Dermis blood vessel endothelial cell (primary cell): ENCODE measurements around the gene SYNJ2. TPM values are rescaled to one million over a fixed set of nuclear protein-coding genes. Genes with fewer than 3 reads are reported as not detected.
"Not testable (repeated sequence)": the region's sequence is repeated elsewhere in the genome, so short reads cannot be mapped to it uniquely, and the experiment has no call there.

Source experiments
- DNase-seq: peaks from one replicate; pipeline ENCODE4 v3.0.0; 2010
- total RNA-seq: library from RNA; depleted of rRNA; stranded (reverse); fragments of >200 nt; gene quantifications from 2 replicates; pipeline ENCODE4 v1.2.3, GENCODE V29; 2014

SYNJ2 gene, protein sequence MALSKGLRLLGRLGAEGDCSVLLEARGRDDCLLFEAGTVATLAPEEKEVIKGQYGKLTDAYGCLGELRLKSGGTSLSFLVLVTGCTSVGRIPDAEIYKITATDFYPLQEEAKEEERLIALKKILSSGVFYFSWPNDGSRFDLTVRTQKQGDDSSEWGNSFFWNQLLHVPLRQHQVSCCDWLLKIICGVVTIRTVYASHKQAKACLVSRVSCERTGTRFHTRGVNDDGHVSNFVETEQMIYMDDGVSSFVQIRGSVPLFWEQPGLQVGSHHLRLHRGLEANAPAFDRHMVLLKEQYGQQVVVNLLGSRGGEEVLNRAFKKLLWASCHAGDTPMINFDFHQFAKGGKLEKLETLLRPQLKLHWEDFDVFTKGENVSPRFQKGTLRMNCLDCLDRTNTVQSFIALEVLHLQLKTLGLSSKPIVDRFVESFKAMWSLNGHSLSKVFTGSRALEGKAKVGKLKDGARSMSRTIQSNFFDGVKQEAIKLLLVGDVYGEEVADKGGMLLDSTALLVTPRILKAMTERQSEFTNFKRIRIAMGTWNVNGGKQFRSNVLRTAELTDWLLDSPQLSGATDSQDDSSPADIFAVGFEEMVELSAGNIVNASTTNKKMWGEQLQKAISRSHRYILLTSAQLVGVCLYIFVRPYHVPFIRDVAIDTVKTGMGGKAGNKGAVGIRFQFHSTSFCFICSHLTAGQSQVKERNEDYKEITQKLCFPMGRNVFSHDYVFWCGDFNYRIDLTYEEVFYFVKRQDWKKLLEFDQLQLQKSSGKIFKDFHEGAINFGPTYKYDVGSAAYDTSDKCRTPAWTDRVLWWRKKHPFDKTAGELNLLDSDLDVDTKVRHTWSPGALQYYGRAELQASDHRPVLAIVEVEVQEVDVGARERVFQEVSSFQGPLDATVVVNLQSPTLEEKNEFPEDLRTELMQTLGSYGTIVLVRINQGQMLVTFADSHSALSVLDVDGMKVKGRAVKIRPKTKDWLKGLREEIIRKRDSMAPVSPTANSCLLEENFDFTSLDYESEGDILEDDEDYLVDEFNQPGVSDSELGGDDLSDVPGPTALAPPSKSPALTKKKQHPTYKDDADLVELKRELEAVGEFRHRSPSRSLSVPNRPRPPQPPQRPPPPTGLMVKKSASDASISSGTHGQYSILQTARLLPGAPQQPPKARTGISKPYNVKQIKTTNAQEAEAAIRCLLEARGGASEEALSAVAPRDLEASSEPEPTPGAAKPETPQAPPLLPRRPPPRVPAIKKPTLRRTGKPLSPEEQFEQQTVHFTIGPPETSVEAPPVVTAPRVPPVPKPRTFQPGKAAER (N-terminal part only)
- 29.6 and 34.7 TPM in 2 replicates for total RNA-seq

DNA sequence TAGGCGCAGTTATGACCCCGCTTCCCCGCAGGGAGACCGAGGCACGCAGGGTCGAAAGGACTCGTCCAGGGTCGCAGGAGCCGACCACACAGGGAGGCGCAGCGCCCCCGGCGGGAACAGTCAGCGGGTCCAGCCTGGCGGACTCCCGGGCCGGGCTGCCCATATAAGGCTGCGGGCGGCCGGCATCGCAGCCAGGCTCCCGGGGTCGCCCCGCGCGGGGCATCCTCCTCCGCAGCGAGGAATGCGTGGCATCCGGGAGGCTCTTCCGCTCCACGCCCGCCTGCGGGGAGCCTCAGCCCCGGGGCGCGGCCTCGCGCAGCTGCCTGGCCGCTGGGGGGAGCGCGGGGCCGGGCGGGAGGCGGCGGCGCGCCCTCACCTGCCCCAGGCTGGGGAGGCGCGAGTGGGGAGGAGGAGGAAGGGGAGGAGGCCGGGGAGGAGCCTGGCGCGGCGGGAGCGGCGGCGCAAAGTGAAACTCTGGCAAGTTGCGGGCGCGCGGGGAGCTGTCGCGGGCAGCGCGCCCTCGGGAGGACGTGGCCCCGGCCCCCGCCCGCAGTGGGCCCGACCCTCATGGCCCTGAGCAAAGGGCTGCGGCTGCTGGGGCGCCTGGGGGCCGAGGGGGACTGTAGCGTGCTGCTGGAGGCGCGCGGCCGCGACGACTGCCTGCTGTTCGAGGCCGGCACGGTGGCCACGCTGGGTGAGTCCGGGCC lies at the start of gene SYNJ2:
TSS of gene SYNJ2 (plus strand) at position 469 of the 707 bp plus-strand sequence. CDS start at position 568, 99 bp downstream.
- peak; percentile 84 for DNase-seq

DNA sequence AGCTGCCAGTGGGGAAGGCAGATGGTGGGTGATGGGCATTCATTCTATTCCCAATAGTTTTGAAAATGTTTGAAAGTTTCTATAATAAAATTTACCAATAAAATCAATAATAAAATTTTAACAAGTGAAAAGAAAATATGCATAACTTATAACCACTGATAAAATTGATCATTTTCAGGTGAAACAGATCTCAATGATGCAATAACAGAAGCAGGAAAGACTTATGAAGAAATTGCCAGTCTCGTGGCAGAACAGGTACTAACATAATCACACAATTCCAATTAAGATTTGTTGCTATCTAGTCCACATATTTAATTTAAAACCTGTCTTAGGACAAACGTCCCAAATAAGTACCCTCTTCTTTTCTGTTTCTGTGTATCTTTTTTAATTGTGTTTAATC lies 45.9 kb upstream of the SYNJ2 start:
- DNase-seq: no peak

DNA sequence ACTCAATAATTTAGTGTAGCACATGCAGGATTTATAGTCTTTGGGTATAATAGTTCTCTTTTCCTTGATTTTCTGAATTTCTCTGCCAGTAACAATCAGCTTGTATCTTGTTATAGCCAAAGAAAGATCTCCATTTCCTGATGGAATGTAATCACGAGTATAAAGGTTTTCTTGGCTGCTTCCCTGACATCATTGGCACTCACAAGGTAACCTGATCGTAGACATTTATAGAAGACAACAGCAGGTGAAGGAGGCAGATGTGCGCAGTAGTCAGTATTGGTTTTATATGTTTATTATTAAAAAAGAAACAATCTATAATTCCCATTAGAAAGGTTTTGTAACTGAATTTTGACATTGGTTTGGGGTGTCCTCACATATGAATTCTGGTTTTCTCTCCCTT lies 44.3 kb upstream of the SYNJ2 start:
- no peak for DNase-seq

DNA sequence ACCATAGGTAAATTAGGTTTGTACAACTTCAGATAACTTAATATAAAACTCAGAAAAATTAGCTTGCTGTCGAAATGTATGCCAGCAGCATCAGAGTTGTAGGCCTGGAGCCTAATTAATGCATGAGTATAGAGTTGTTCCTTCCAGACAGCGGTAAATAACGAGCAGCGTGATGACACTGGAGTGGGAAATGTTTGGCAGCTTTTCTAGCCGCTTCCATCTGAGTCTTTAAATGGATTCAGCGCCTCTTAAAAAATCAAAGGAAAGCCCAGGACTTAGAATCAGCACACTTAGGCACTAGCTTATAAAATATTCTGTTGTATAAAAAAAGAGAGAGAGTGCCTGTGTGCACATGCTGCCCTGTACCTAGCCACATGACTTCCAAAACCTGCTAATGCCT lies 43.7 kb upstream of the SYNJ2 start:
- no peak for DNase-seq

DNA sequence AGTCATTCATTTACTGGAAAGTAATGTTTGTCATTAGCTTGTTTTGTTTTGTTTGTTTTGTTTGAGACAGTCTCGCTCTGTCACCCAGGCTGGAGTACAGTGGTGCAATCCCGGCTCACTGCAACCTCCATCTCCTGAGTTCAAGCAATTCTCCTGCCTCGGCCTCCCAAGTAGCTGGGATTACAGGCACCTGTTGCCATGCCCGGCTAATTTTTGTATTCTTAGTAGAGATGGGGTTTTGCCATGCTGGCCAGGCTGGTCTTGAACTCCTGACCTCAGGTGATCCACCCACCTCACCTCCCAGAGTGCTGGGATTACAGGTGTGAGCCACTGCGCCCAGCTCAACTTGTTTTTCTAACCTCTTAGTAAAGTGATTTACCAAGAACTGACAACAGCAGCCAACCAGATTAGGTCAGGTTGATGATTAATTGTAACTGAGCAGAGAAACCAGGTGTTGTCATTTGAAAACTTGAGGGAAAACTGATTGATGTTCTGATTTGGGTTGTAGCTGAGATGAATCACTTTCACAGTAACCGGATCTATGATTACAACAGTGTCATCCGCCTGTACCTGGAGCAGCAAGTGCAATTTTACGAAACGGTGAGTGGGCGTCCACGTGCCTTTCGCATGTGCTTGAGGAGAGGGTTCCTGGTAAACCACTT lies 41.2 kb upstream of the SYNJ2 start:
- not testable (repeated sequence) for DNase-seq

DNA sequence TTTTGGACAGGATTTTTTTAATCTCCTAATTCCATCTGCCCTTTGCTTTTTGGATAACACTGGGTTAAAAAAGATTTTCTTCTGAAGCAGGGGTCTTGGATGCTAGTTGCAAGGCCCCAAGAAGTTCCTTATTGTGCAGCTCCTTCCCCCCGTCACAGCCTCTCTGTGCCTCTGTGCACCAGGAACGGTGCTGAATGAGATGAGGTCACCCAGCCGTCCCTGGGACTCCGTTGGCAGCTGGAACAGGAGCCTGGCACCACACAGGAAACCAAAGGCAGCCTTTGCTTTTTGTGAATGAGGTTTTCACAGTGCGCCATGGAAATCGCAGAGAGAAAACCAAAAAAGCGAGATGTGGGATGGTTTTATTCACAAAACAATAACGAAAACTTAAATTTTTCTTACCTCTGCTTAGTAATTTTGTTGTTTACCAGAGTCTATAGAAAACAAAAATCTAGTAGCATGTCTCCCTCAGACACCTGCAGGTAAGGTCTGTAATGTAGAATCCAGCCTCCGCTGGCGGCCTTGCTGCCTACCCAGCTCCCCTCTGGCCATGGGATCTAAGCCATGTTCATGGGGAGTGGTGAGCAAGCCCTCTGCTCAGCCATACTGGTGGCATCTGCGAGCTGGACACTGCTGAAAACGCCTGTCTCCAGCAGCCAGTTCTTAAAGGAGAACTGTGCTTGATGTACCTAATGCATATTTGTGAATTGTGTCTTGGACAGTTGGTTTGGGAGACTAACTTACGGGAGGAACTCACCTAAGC lies 40.4 kb upstream of the SYNJ2 start:
- DNase-seq: no peak

DNA sequence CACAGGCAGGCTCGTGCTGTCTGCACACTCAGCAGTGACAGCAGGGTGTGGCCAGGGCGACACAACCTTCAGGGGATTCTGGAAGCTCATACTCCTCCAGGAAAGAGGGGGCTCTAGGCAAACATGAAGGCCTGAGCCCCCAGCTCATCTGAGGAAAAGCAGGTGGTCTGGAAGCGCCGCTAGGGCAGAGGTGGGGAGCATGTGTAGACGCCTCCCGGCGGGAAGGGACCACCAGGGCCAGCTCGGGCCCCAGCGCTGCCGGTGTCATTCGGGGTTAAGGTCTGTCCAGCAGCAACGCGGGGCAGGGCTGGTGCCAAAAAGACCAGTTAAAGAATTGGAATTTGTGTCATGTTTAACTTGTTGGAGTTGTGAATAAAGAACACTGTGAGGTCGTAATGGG lies 39.3 kb upstream of the SYNJ2 start:
- no peak for DNase-seq

DNA sequence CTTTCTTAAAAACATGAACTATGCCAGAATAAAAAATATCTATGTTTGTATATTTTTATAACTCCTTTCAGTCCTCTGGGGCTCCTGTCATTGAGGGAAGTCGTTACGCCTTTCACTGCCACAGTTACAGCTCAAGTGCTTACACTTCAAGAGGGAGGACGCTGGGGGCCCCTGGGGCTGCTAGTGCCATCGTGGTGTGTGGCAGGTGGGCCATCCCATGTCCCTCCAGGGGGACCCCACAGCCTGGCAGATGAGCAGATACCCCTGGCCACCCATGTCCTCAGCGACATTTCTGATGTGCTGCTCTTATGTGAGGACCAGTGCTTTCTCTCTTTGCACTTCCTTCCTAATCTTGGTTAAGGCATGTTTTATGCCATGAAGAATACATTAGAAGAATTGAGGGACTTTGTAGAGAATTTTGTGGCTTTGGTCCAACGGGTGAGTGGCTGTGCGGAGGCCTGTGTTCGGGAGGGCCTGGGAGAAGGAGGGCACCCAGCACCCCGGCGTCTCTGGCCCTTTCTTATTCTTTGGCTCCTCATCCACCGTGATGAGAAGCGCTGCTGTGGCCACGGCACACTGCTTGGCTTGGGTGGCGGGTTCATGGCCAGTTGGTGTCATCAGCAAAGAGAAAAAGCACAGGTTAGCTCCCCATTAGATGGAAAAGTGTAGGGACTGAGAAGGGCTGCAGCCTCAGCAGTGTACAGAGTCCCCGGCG lies 38.3 kb upstream of the SYNJ2 start:
- no peak for DNase-seq

DNA sequence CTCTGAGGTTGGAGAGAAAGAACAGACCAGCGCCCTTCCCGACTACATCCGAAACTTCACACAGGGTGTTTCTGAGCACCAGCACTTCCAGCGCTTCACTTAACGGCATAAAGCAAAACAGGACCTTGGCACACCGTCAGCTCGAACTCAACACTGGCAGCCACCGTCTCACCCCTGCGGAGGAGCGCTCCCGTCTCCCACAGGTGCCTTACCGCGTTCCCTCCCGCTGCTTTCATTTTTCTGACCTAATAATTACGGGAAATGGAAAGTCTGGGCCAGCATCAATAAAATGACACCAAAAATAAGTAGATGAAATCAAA lies 37.7 kb upstream of the SYNJ2 start:
- DNase-seq: no peak

DNA sequence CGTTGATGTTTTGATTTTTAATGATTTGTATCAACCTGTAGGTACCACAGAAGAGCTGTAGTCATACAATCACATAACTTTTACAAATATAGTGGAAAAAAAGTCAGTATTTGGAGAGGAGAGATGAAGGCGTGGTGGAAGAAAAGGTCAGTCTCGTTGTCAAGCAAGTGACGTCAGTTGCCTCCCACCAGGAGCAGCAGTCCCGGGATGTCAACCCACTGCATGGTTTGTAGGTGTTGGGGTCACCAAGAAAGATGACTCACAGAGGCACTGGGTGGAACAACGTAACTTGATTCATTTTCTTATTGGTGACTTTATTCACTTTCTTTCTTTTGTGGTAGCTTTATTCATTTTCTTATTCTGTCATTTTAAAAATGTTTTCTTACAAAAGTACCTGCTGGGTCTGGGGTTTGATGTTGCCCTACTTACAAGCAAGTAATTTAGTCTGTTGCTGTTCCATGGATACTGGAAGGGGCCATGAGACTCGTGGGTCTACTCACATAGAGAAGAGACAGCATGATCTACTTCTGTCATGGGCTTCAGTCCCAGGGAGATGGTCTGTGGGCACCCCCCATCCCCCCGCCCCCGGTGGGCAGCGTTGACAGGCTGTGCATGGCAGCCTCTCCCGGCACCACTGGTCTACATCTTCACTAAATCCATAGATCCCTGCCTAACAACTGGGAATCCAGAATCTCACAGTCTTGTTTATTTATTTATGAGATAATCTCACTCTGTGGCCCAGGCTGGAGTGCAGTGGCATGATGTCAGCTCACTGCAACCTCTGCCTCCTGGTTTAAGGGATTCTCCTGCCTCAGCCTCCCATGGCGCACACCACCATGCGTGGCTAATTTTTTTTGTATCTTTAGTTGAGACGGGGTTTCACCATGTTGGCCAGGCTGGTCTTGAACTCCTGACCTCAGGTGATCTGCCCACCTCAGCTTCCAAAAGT lies 36.4 kb upstream of the SYNJ2 start:
- no peak for DNase-seq

DNA sequence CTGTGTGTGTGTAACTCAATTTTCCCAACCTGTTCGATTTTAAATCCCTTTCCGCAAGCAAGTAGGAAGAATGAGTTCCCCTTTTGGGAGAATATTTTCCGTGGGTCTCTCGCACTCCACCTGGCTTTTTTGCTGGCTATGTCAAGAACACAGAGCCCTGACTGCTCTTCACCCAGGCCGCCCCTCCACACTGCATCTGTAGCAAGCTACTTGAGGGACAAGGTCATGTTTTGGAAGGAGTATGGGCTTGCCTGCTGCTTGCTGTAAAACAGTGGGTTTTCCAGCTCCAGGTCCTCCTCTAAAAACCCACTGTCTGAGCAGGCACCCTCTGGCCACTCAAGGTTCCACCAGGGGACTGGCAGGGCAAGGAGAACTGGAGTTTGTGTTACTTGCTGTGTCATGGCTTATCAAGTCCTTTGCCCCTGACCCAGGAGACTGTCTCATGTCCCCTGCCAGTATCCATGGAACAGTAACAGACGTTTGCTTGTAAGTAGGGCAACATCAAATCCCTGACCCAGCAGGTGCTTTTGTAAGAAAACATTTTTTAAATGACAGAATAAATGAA lies 35.5 kb upstream of the SYNJ2 start:
- no peak for DNase-seq

DNA sequence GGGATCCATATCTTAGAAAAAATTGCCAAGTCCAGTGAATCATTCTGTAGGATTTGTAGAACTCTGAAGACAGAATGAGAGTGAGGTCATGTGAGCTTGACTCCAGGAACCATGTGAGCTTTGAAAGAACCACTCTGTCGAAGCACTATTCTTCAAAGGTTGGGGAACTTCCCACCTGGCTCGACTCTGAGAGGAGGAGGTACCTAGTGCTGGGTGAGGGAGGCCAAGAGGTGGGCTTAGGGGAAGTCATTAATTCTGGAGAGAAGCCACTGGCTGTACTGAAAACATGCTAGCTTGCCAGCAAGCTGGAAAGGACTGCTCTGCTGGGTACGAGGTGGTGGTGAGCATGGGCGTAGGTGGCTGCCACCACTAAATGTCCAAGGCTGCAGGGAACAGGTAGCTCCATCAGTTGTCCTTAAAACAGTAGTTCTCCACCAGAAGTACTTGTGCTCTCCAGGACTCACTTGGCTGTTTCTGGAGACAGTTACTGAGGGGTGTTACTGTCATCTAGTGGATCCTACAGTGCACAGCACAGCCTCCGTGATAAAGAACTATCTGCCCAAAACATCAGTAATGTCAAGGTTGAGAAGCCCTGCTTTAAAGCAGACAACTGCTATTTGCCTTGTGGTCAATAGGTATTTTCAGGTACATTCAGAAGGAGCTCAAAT lies 34.7 kb upstream of the SYNJ2 start:
- DNase-seq: peak; percentile 22

DNA sequence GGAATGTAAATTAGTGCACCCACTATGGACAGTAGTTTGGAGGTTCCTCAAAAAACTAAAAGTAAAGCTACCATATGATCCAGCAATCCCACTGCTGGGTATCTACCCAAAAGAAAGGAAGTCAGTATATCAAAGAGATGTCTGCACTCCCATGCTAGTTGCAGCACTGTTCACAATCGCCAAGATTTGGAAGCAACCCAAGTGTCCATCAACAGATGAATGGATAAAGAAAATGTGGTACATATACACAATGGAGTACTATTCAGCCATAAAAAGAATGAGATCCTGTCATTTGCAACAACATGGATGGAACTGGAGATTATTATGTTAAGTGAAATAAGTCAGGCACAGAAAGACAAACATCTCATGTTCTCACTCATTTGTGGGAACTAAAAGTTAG lies 30.8 kb upstream of the SYNJ2 start:
- DNase-seq: not testable (repeated sequence)

DNA sequence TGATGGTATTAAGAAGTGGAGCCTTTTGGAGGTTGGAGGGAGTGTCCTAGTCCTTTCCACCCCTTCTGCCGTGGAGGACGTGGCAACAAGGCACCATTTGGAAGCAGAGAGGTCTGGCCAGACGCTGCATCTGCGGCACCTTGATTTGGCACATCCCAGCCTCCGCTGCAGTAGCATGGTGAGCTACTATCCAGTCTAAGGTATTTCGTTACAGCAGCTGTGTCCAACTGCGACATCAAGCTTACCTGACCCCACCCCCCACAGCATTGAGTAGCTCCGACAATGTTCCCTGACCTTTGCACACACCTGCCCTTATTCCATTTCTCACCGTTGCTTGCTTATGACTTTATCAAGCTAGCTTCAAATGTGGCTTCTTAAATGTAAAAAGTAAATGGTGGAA lies 29.8 kb upstream of the SYNJ2 start:
- no peak for DNase-seq

DNA sequence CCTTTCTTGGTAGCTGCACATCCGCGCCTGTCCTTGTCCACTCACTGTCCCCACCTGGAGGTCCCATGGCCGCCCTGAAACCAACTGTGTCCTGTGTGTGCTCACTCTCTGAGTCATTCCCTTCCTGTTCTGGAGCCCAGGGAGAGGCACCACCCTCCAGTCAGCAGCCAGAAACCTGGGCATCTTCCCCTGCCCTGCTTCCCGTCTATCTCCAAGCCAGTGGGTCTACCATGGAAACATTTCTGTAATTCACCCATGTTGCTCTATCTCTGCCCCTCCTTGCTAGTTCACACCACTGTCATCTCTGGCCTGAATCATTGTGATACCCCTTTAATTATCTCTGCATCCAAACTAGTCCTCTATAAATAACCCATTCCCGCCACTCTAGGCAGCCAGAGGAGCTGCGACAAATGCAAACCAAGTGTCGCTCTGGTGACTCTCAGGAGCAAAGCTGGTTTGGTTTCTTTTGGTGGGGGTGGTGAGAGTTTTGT lies 28.8 kb upstream of the SYNJ2 start:
- DNase-seq: peak; percentile 53

DNA sequence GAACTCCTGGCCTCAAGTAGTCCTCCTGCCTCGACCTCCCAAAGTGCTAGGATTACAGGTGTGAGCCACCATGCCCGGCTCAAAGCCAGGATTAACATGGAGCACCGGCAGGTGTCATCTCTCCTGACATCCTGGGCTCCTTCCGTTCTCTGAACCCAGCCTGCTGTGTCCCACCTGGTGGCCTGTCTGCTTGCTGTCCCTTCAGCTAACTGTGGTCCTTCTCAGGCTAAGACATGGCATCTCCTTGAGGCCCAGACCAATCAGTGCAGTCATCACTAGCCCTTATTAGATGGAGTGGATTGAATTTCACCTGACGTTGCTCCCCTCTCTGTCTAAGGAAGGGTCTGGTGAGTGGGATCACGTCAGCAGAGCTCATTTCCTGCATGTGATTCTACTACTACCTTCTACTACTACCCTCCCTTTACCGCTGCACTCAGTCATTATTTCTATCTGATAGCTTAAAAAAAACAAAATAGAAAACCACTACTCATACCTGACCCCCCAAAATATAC lies 28.0 kb upstream of the SYNJ2 start:
- peak; percentile 62 for DNase-seq
